Muscle of arm (tissue), 12 donors: Measurements from ENCODE around the gene YIPF3. TPM values are rescaled to one million over a fixed set of nuclear protein-coding genes. Genes with fewer than 3 reads are reported as not detected.

Experiments used
- DNase-seq: peaks from one replicate; pipeline ENCODE4 v3.0.0-alpha.2; 2013
- polyA plus RNA-seq, 12 donors: library from polyadenylated mRNA; unstranded; fragments of 120-200 nt; gene quantifications; one replicate each; pipeline ENCODE4 v1.2.1, GENCODE V29; 2013; ENCODE audit not compliant: insufficient read length in 12 of 12

Gene YIPF3
- polyA plus RNA-seq, 12 donors, result 72.9 to 96.0 (median 85.0) TPM; not detected in 1

- DNase-seq, result no peak
These were observed 22.4 kb downstream of the YIPF3 start for GRCh38 chr6:43494321-43494720.

- no peak for DNase-seq
These were observed 22.9 kb downstream of the YIPF3 start for GRCh38 chr6:43493833-43494232.

GRCh38 chr6:43493230-43493629, 23.5 kb downstream of the YIPF3 start:
- no peak for DNase-seq

GRCh38 chr6:43492673-43493072, 24.1 kb downstream of the YIPF3 start:
- DNase-seq, result no peak

GRCh38 chr6:43491750-43492661, 24.7 kb downstream of the YIPF3 start:
- peak; percentile 60 for DNase-seq

GRCh38 chr6:43490523-43490939, 26.2 kb downstream of the YIPF3 start:
- no peak for DNase-seq

GRCh38 chr6:43489277-43490072, 27.3 kb downstream of the YIPF3 start:
- no peak for DNase-seq

GRCh38 chr6:43488667-43489276, 28.0 kb downstream of the YIPF3 start:
- no peak for DNase-seq

- DNase-seq, result no peak
These were observed 35.0 kb downstream of the YIPF3 start for GRCh38 chr6:43481591-43482236.

GRCh38 chr6:43481075-43481474, 35.7 kb downstream of the YIPF3 start:
- DNase-seq, result no peak

GRCh38 chr6:43478008-43478372, 38.7 kb downstream of the YIPF3 start:
- no peak for DNase-seq

- DNase-seq, result peak; percentile 92
These were observed 39.3 kb downstream of the YIPF3 start, which contains the start of gene TJAP1 for GRCh38 chr6:43477235-43478007. Gene TJAP1 (plus strand): TSS chr6:43477570. CDS start chr6:43499002, 21,432 bp downstream.

- no peak for DNase-seq
These were observed 40.0 kb downstream of the YIPF3 start for GRCh38 chr6:43476746-43477145.

- no peak for DNase-seq
These were observed 41.2 kb downstream of the YIPF3 start for GRCh38 chr6:43475516-43475915.

- DNase-seq, result no peak
These were observed 44.2 kb downstream of the YIPF3 start for GRCh38 chr6:43472515-43472914.

- DNase-seq, result no peak
These were observed 45.3 kb downstream of the YIPF3 start for GRCh38 chr6:43471399-43471798.

GRCh38 chr6:43469947-43470346, 46.8 kb downstream of the YIPF3 start:
- no peak for DNase-seq

- no peak for DNase-seq
These were observed 47.7 kb downstream of the YIPF3 start for GRCh38 chr6:43468748-43469681.

- no peak for DNase-seq
These were observed 48.5 kb downstream of the YIPF3 start for GRCh38 chr6:43468240-43468639.

- no peak for DNase-seq
These were observed 49.0 kb downstream of the YIPF3 start for GRCh38 chr6:43467752-43468151.
